HCT116 (cell line): ENCODE measurements around the gene NBL1. TPM values are rescaled to one million over a fixed set of nuclear protein-coding genes. Genes with fewer than 3 reads are reported as not detected.

ENCODE experiments used
- ATAC-seq: fragments of 200-7000 bp; cut with Tn5 transposase; 2 replicates; pipeline ENCODE4 v1.9.1; 2020; ENCODE audit warnings: mild to moderate bottlenecking, moderate library complexity
- BruUV-seq: library from RNA; stranded (reverse); fragments of 400-500 nt; replicated peaks from 2 replicates; lab custom pipeline; 2021; lab: Mats Ljungman, UMichigan
- CTCF ChIA-PET: fragments of 300-600 bp; sonication (Branson Sonifier 250); formaldehyde crosslinking; loops from one replicate; lab custom pipeline; 2021; ENCODE audit warnings: antibody characterized with exemption; lab: Charles Lee
- POLR2A ChIA-PET: fragments of 300-600, 350-600 bp; sonication (Branson Sonifier 250); formaldehyde crosslinking; loops from one replicate; lab custom pipeline; 2021; ENCODE audit warnings: antibody characterized with exemption; lab: Charles Lee
- RAD21 ChIA-PET, 2 experiments: fragments of 300-600 bp; sonication (Branson Sonifier 250); formaldehyde crosslinking; loops; one replicate each; lab custom pipeline; 2023; ENCODE audit warnings: low total read pairs in 2 of 2; ENCODE audit not compliant: uncharacterized antibody in 2 of 2, unreplicated experiment in 2 of 2, low non-redundant PET in 1 of 2; lab: Charles Lee
- DNase-seq: peaks from one replicate; pipeline ENCODE4 v3.0.0-alpha.2; 2010; ENCODE audit warnings: low read depth, low spot score
- H2AFZ ChIP-seq: fragments of 200-600 bp; shearing (Covaris generic), sonication (generic); 2 replicates; pipeline ENCODE4 v1.6.1; 2017; ENCODE audit warnings: low read depth, mixed run types, mixed read lengths, antibody characterized with exemption, low read length; ENCODE audit not compliant: poor library complexity, severe bottlenecking
- H3K27ac ChIP-seq: 2 replicates; pipeline ENCODE4 v1.5.1; 2012; ENCODE audit warnings: low read depth, low read length
- H3K27me3 ChIP-seq: fragments of 200-600 bp; sonication (generic); 2 replicates; pipeline ENCODE4 v1.6.1; 2016; ENCODE audit warnings: mixed run types, low read length, mixed read lengths; ENCODE audit not compliant: insufficient read depth
- H3K36me3 ChIP-seq, 2 experiments: fragments of 200-500 bp in 1 of 2; fragments of 200-600 bp in 1 of 2; sonication (Bioruptor generic) in 1 of 2; sonication (generic) in 1 of 2; 2 replicates each; pipeline versions ENCODE4 v1.5.1 to v1.6.1; 2014 to 2016; ENCODE audit warnings: low read length in 2 of 2, inconsistent platforms in 1 of 2, mixed read lengths in 1 of 2, mixed run types in 1 of 2; ENCODE audit not compliant: insufficient read depth in 2 of 2, control insufficient read depth in 1 of 2
- H3K4me1 ChIP-seq, 2 experiments: fragments of 200-600 bp in 1 of 2; sonication (generic) in 1 of 2; 2 replicates each; pipeline versions ENCODE4 v1.5.1 to v1.6.1; 2012 to 2017; ENCODE audit warnings: low read length in 2 of 2, inconsistent platforms in 1 of 2, mild to moderate bottlenecking in 1 of 2, mixed read lengths in 1 of 2, mixed run types in 1 of 2, moderate library complexity in 1 of 2; ENCODE audit not compliant: insufficient read depth in 2 of 2, control insufficient read depth in 1 of 2
- H3K4me2 ChIP-seq: fragments of 200-600 bp; sonication (generic); 2 replicates; pipeline ENCODE4 v1.6.1; 2017; ENCODE audit warnings: mixed run types, low read length, mixed read lengths
- H3K4me3 ChIP-seq, 2 experiments: fragments of 200-600 bp in 1 of 2; sonication (generic) in 1 of 2; replicated peaks in 1 of 2; 2 replicates each; pipeline ENCODE4 v1.5.1; 2011 to 2016; ENCODE audit warnings: low read length in 2 of 2, control low read depth in 1 of 2, low read depth in 1 of 2, mild to moderate bottlenecking in 1 of 2, mixed read lengths in 1 of 2, mixed run types in 1 of 2
- H3K79me2 ChIP-seq: fragments of 200-600 bp; sonication (generic); 2 replicates; pipeline ENCODE4 v1.6.1; 2017; ENCODE audit warnings: mild to moderate bottlenecking, mixed run types, low read length, moderate library complexity, mixed read lengths; ENCODE audit not compliant: insufficient read depth
- H3K9ac ChIP-seq: fragments of 200-600 bp; sonication (generic); 2 replicates; pipeline ENCODE4 v1.6.1; 2016; ENCODE audit warnings: low read length, mixed read lengths
- H3K9me2 ChIP-seq: fragments of 200-600 bp; sonication (generic), shearing (Covaris generic); 2 replicates; pipeline ENCODE4 v1.6.1; 2017; ENCODE audit warnings: mixed run types, mild to moderate bottlenecking, moderate library complexity; ENCODE audit not compliant: insufficient read depth
- H3K9me3 ChIP-seq, 2 experiments: fragments of 200-500 bp in 1 of 2; fragments of 200-600 bp in 1 of 2; sonication (Bioruptor generic) in 1 of 2; sonication (generic) in 1 of 2; 2 replicates each; pipeline ENCODE4 v1.6.1; 2014 to 2017; ENCODE audit warnings: low read length in 2 of 2, mixed read lengths in 2 of 2, inconsistent platforms in 1 of 2, low read depth in 1 of 2, mild to moderate bottlenecking in 1 of 2, mixed run types in 1 of 2, moderate library complexity in 1 of 2; ENCODE audit not compliant: control insufficient read depth in 1 of 2, insufficient read depth in 1 of 2
- H4K20me1 ChIP-seq: fragments of 200-600 bp; sonication (generic), shearing (Covaris generic); 2 replicates; pipeline ENCODE4 v1.6.1; 2017; ENCODE audit warnings: mixed run types, mild to moderate bottlenecking, moderate library complexity; ENCODE audit not compliant: insufficient read depth
- POLR2AphosphoS5 ChIP-seq: IDR thresholded peaks from 2 replicates; pipeline ENCODE4 v1.6.1; 2011; ENCODE audit warnings: mild to moderate bottlenecking, low read depth, low read length, moderate library complexity
- RAD21 ChIP-seq: IDR thresholded peaks from 2 replicates; pipeline ENCODE4 v1.6.1; 2012; ENCODE audit warnings: low read depth, mild to moderate bottlenecking
- ZFX ChIP-seq: fragments of 450-650 bp; IDR thresholded peaks from 2 replicates; pipeline ENCODE4 v1.6.1; 2017
- intact Hi-C: fragments of 100-400 bp; cut with micrococcal nuclease; formaldehyde crosslinking; loops from 2 replicates; pipeline ENCODE4 v1.10.0; 2022
- total RNA-seq: library from RNA; stranded (reverse); gene quantifications from one replicate; pipeline ENCODE4 v1.2.1, GENCODE V29; 2021; ENCODE audit not compliant: unreplicated experiment
- TF ChIP-seq, protein P1 (sequence below), 3 experiments: fragments of 200-600 bp in 1 of 3; sonication (generic) in 1 of 3; IDR thresholded peaks in 2 of 3; conservative IDR thresholded peaks in 1 of 3; 2 replicates each; pipeline ENCODE4 v1.5.1; 2012 to 2017; ENCODE audit warnings: low read depth in 2 of 3, low read length in 2 of 3, antibody characterized with exemption in 1 of 3, borderline replicate concordance in 1 of 3, control low read depth in 1 of 3, mild to moderate bottlenecking in 1 of 3, mixed read lengths in 1 of 3, mixed run types in 1 of 3, moderate library complexity in 1 of 3; ENCODE audit not compliant: insufficient read depth in 1 of 3
- TF ChIP-seq, protein P2 (sequence below): IDR thresholded peaks from 2 replicates; pipeline ENCODE4 v1.6.1; 2012

Gene NBL1
- total RNA-seq, 1 experiment from 2014 or later, result 75.4 TPM

DNA sequence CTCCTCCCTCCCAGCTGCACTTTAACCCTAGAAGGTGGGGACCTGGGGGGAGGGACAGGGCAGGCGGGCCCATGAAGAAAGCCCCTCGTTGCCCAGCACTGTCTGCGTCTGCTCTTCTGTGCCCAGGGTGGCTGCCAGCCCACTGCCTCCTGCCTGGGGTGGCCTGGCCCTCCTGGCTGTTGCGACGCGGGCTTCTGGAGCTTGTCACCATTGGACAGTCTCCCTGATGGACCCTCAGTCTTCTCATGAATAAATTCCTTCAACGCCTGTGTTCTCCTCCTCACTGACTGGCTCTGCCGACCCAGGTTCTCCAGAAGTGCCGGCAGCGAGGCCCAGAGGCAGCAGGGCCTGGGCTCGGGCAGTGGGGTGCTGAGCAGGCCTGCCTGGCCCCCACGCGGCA is 14.1 kb downstream of the NBL1 start:
- no peak for TF ChIP-seq ZFX
- no peak for TF ChIP-seq POLR2AphosphoS5
- intact Hi-C loops, result loop anchor here (10.0 kb wide), 1 partner anchor 753 kb away; the partner anchor contains the start of gene ALDH4A1
- DNase-seq (no peak), ATAC-seq (no peak)
- Histone ChIP-seq H3K9ac (no peak overlapping the region), H3K27ac (no peak overlapping the region), H4K20me1 (no peaks in the 10 kb centered on the region), H3K9me2 (no peaks in the 10 kb centered on the region), H2AFZ (no peak overlapping the region), H3K36me3 (no peaks in the 10 kb centered on the region), H3K4me2 (no peak overlapping the region), H3K4me3 (no peak overlapping the region), H3K9me3 (no peaks in the 10 kb centered on the region), H3K79me2 (peaks cover 18% of the 10 kb centered on the region), H3K27me3 (no peaks in the 10 kb centered on the region), H3K4me1 (peaks cover 4 to 24% of the 10 kb centered on the region in 2 experiments; a peak in 3 of 4 replicates)
- POLR2A ChIA-PET, result no interaction called here
- BruUV-seq, result no TSS peak
- RAD21 ChIA-PET, result no interaction called here
- CTCF ChIA-PET, result no interaction called here

DNA sequence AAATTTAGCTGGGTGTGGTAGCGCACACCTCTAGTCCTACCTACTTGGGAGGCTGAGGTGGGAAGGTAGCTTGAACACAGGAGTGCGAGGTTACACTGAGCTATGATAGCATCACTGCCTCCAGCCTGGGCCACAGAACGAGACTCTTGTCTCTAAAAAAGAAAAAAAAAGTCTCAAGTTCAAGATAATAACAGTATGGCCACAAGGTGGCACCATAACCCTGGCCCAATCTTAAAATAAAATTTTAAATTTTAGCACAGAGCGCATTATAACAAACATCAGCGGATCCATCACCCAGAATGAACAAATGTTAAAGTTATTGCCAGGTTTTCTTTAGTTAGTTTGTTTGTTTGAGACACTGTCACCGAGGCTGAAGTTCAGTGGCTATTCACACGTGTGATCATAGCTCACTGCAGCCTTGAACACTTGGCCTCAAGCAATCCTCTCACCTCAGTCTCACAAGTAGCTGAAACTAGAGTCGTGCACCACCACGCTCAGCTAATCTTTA is 17.7 kb downstream of the NBL1 start:
- CTCF ChIA-PET, result interaction anchor here (0.5 to 4.8 kb wide), 17 partner anchors 8 to 834 kb away, joined by 3 to 70 read pairs (median 4); partner anchors contain the start of gene UBR4
- Histone ChIP-seq H3K4me1 (peaks cover 0 to 12% of the 10 kb centered on the region in 2 experiments; a peak in 2 of 4 replicates), H3K9ac (no peak overlapping the region), H2AFZ (peak overlapping the region; percentile 24), H3K4me3 (no peak overlapping the region), H3K79me2 (no peaks in the 10 kb centered on the region), H3K27ac (no peak overlapping the region), H3K9me3 (no peaks in the 10 kb centered on the region), H3K36me3 (no peaks in the 10 kb centered on the region), H3K4me2 (no peak overlapping the region)
- DNase-seq (peak; percentile 24), ATAC-seq (no peak)
- intact Hi-C loops, result loop anchor here (5.0 kb wide), 3 partner anchors 41 to 491 kb away; no protein-coding TSS in a partner anchor
- POLR2A ChIA-PET, result no interaction called here
- no TSS peak for BruUV-seq
- TF ChIP-seq, protein P1, sequence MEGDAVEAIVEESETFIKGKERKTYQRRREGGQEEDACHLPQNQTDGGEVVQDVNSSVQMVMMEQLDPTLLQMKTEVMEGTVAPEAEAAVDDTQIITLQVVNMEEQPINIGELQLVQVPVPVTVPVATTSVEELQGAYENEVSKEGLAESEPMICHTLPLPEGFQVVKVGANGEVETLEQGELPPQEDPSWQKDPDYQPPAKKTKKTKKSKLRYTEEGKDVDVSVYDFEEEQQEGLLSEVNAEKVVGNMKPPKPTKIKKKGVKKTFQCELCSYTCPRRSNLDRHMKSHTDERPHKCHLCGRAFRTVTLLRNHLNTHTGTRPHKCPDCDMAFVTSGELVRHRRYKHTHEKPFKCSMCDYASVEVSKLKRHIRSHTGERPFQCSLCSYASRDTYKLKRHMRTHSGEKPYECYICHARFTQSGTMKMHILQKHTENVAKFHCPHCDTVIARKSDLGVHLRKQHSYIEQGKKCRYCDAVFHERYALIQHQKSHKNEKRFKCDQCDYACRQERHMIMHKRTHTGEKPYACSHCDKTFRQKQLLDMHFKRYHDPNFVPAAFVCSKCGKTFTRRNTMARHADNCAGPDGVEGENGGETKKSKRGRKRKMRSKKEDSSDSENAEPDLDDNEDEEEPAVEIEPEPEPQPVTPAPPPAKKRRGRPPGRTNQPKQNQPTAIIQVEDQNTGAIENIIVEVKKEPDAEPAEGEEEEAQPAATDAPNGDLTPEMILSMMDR (IDR thresholded peaks at IDR 0.05 in 2 of 3, conservative IDR thresholded peaks at IDR 0.05 in 1 of 3; ENCODE audit: borderline replicate concordance in 1 of 3, insufficient read depth in 1 of 3, low read depth in 2 of 3, low read length in 2 of 3), result peak; percentile 57 to 84 (median 83)
- peak; percentile 85 for TF ChIP-seq RAD21
- TF ChIP-seq, protein P2, sequence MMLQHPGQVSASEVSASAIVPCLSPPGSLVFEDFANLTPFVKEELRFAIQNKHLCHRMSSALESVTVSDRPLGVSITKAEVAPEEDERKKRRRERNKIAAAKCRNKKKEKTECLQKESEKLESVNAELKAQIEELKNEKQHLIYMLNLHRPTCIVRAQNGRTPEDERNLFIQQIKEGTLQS, result no peak
- TF ChIP-seq, all 23 proteins: peak for 2
- Histone ChIP-seq H4K20me1 (no peaks in the 10 kb centered on the region), H3K9me2 (no peaks in the 10 kb centered on the region), H3K27me3 (no peaks in the 10 kb centered on the region)
- RAD21 ChIA-PET, result interaction anchor here (0.6 to 1.2 kb wide), 2 partner anchors 42 to 43 kb away, joined by 3 to 8 read pairs; no protein-coding TSS in a partner anchor
